MCF 10A (cell line): ENCODE measurements around the gene POP7. TPM values are rescaled to one million over a fixed set of nuclear protein-coding genes. Genes with fewer than 3 reads are reported as not detected.

Experiments
- BruUV-seq: library from RNA; stranded (reverse); fragments of 400-500 nt; replicated peaks from 2 replicates; lab custom pipeline; 2021; lab: Mats Ljungman, UMichigan
- CTCF ChIA-PET: fragments of 300-600 bp; sonication (Branson Sonifier 250); formaldehyde crosslinking; extraction: SDS; loops from one replicate; lab custom pipeline; 2021; ENCODE audit warnings: antibody characterized with exemption, inconsistent platforms; lab: Yijun Ruan, JAX
- POLR2A ChIA-PET: fragments of 300-600, 350-650 bp; sonication (Branson Sonifier 250); formaldehyde crosslinking; extraction: SDS; loops from one replicate; lab custom pipeline; 2020; ENCODE audit warnings: antibody characterized with exemption, inconsistent platforms; lab: Yijun Ruan, JAX
- DNase-seq: peaks from one replicate; pipeline ENCODE4 v3.0.0-alpha.2; 2018; ENCODE audit not compliant: unreplicated experiment
- H3K27ac Mint-ChIP-seq: one replicate; pipeline ENCODE4 v1.8.0; 2022; ENCODE audit warnings: mild to moderate bottlenecking, low read depth, mixed read lengths; ENCODE audit not compliant: unreplicated experiment
- H3K27me3 Mint-ChIP-seq: one replicate; pipeline ENCODE4 v1.8.0; 2022; ENCODE audit warnings: mixed read lengths; ENCODE audit not compliant: insufficient read depth, unreplicated experiment
- H3K36me3 Mint-ChIP-seq: one replicate; pipeline ENCODE4 v1.8.0; 2022; ENCODE audit warnings: mild to moderate bottlenecking, moderate library complexity, mixed read lengths; ENCODE audit not compliant: insufficient read depth, unreplicated experiment
- H3K4me1 Mint-ChIP-seq: one replicate; pipeline ENCODE4 v1.8.0; 2022; ENCODE audit warnings: mixed read lengths; ENCODE audit not compliant: insufficient read depth, unreplicated experiment
- H3K4me3 Mint-ChIP-seq: one replicate; pipeline ENCODE4 v1.8.0; 2022; ENCODE audit warnings: mild to moderate bottlenecking, moderate library complexity, mixed read lengths; ENCODE audit not compliant: unreplicated experiment
- H3K9me3 Mint-ChIP-seq: one replicate; pipeline ENCODE4 v1.8.0; 2022; ENCODE audit warnings: mixed read lengths; ENCODE audit not compliant: unreplicated experiment
- CTCF ChIP-seq: fragments of 200-600 bp; IDR thresholded peaks from one replicate; pipeline ENCODE4 v1.8.0; 2022; ENCODE audit warnings: antibody characterized with exemption, mild to moderate bottlenecking; ENCODE audit not compliant: unreplicated experiment
- intact Hi-C: fragments of 100-400 bp; cut with micrococcal nuclease; formaldehyde crosslinking; loops from 2 replicates; pipeline ENCODE4 v1.14.1; 2022
- total RNA-seq: library from RNA; stranded (reverse); gene quantifications from 2 replicates; pipeline ENCODE4 v1.2.3, GENCODE V29; 2022

The POP7 gene
- total RNA-seq, 1 experiment from 2014 or later: 59.2 TPM

- H3K36me3 Mint-ChIP-seq: peaks cover 45% of the 10 kb centered on the region
- no peak for DNase-seq
- no TSS peak for BruUV-seq
- peak overlapping the region; percentile 76 for H3K4me3 Mint-ChIP-seq
- peaks cover 12% of the 10 kb centered on the region for H3K4me1 Mint-ChIP-seq
- intact Hi-C loops: no loop called here
- TF ChIP-seq CTCF: no peak
- no peaks in the 10 kb centered on the region for H3K9me3 Mint-ChIP-seq
- no peak overlapping the region for H3K27ac Mint-ChIP-seq
- ChIA-PET CTCF (interaction anchor here (0.6 to 10.0 kb wide), 4 partner anchors 15 to 151 kb away, joined by 3 to 103 read pairs (median 3); partner anchors contain the start of gene EPHB4), POLR2A (interaction anchor here (0.7 to 5.0 kb wide), 5 partner anchors 16 to 240 kb away, joined by 3 to 25 read pairs (median 4); partner anchors contain the start of genes GIGYF1 and PPP1R35)
- no peaks in the 10 kb centered on the region for H3K27me3 Mint-ChIP-seq
Observed at GRCh38 chr7:100676501-100677306, 29.2 kb upstream of the POP7 start.

GRCh38 chr7:100677308-100678267 lies 28.3 kb upstream of the POP7 start:
- ChIA-PET CTCF (interaction anchor here (0.5 to 10.0 kb wide), 4 partner anchors 14 to 150 kb away, joined by 3 to 103 read pairs (median 3); partner anchors contain the start of gene EPHB4), POLR2A (interaction anchor here (0.7 to 5.0 kb wide), 6 partner anchors 10 to 241 kb away, joined by 3 to 25 read pairs (median 4); partner anchors contain the start of genes GIGYF1, POP7 and PPP1R35)
- no peaks in the 10 kb centered on the region for H3K9me3 Mint-ChIP-seq
- peak overlapping the region; percentile 6 for H3K4me3 Mint-ChIP-seq
- intact Hi-C loops: no loop called here
- no peak for TF ChIP-seq CTCF
- no peak overlapping the region for H3K27ac Mint-ChIP-seq
- peaks cover 12% of the 10 kb centered on the region for H3K4me1 Mint-ChIP-seq
- BruUV-seq: no TSS peak
- H3K27me3 Mint-ChIP-seq: no peaks in the 10 kb centered on the region
- DNase-seq: no peak
- peaks cover 45% of the 10 kb centered on the region for H3K36me3 Mint-ChIP-seq

GRCh38 chr7:100678291-100678984 lies 27.5 kb upstream of the POP7 start:
- CTCF ChIA-PET: interaction anchor here (0.5 to 10.0 kb wide), 4 partner anchors 13 to 115 kb away, joined by 3 to 103 read pairs (median 4); no protein-coding TSS in a partner anchor
- Mint-ChIP-seq H3K4me1 (peaks cover 12% of the 10 kb centered on the region), H3K27ac (no peak overlapping the region), H3K4me3 (peak overlapping the region; percentile 6), H3K27me3 (no peaks in the 10 kb centered on the region), H3K9me3 (no peaks in the 10 kb centered on the region), H3K36me3 (peaks cover 45% of the 10 kb centered on the region)
- no peak for DNase-seq
- POLR2A ChIA-PET: interaction anchor here (0.9 to 5.0 kb wide), 4 partner anchors 11 to 242 kb away, joined by 3 to 25 read pairs (median 3); partner anchors contain the start of genes GIGYF1, POP7 and PPP1R35
- no peak for TF ChIP-seq CTCF
- intact Hi-C loops: no loop called here
- BruUV-seq: TSS peak; percentile 71
